SU-DHL-6 (cell line): ENCODE measurements around the gene SCN5A.

Experiments used
- CTCF ChIP-seq: fragments of 200-600 bp; sonication (generic); IDR thresholded peaks from one replicate; pipeline ENCODE4 v1.5.1; 2017; ENCODE audit warnings: antibody characterized with exemption, mild to moderate bottlenecking, low read length, moderate library complexity; ENCODE audit not compliant: insufficient read depth, poor library complexity, severe bottlenecking
- EZH2phosphoT487 ChIP-seq: fragments of 200-600 bp; sonication (generic), shearing (Covaris generic); conservative IDR thresholded peaks from 2 replicates; pipeline ENCODE4 v1.6.1; 2018; ENCODE audit warnings: mild to moderate bottlenecking, antibody characterized with exemption, low read length, moderate library complexity, mixed read lengths

GRCh38 chr3:38622336-38622735 lies 27.2 kb downstream of the SCN5A start:
- TF ChIP-seq CTCF (no peak), EZH2phosphoT487 (no peak)
